ENCODE results near the gene TXNDC2. TPM values are rescaled to one million over a fixed set of nuclear protein-coding genes. Genes with fewer than 3 reads are reported as not detected.
"Not testable (repeated sequence)": the region's sequence is repeated elsewhere in the genome, so short reads cannot be mapped to it uniquely, and the experiment has no call there.

TXNDC2 gene
- total RNA-seq, 1 donor: under 0.01 TPM

- peak; percentile 52 for DNase-seq (ENCODE audit: low read depth)
- no peak for TF ChIP-seq CTCF (IDR thresholded peaks at IDR 0.05; ENCODE audit: insufficient read depth, low read depth, low read length)
- no peak overlapping the region for H3K4me3 ChIP-seq (ENCODE audit: low read depth, low read length)
Measured at GRCh38 chr18:9902832-9903231, 17.1 kb downstream of the TXNDC2 start.

GRCh38 chr18:9905401-9905922 lies 19.7 kb downstream of the TXNDC2 start:
- no peak overlapping the region for H3K4me3 ChIP-seq (ENCODE audit: low read depth, low read length)
- TF ChIP-seq CTCF (IDR thresholded peaks at IDR 0.05; ENCODE audit: insufficient read depth, low read depth, low read length): no peak
- peak; percentile 90 for DNase-seq (ENCODE audit: low read depth)

- no peak for TF ChIP-seq CTCF (IDR thresholded peaks at IDR 0.05; ENCODE audit: insufficient read depth, low read depth, low read length)
- no peak overlapping the region for H3K4me3 ChIP-seq (ENCODE audit: low read depth, low read length)
- no peak for DNase-seq (ENCODE audit: low read depth)
Measured at GRCh38 chr18:9906481-9906880, 20.7 kb downstream of the TXNDC2 start.

- H3K4me3 ChIP-seq (ENCODE audit: low read depth, low read length): no peak overlapping the region
- no peak for TF ChIP-seq CTCF (IDR thresholded peaks at IDR 0.05; ENCODE audit: insufficient read depth, low read depth, low read length)
- no peak for DNase-seq (ENCODE audit: low read depth)
Measured at GRCh38 chr18:9907867-9908266, 22.1 kb downstream of the TXNDC2 start.

GRCh38 chr18:9910071-9910470 lies 24.3 kb downstream of the TXNDC2 start:
- TF ChIP-seq CTCF (IDR thresholded peaks at IDR 0.05; ENCODE audit: insufficient read depth, low read depth, low read length): no peak
- DNase-seq (ENCODE audit: low read depth): no peak
- no peak overlapping the region for H3K4me3 ChIP-seq (ENCODE audit: low read depth, low read length)

- H3K4me3 ChIP-seq (ENCODE audit: low read depth, low read length): no peak overlapping the region
- no peak for TF ChIP-seq CTCF (IDR thresholded peaks at IDR 0.05; ENCODE audit: insufficient read depth, low read depth, low read length)
- no peak for DNase-seq (ENCODE audit: low read depth)
Measured at GRCh38 chr18:9910661-9911060, 24.9 kb downstream of the TXNDC2 start.

- DNase-seq (ENCODE audit: low read depth): no peak
- TF ChIP-seq CTCF (IDR thresholded peaks at IDR 0.05; ENCODE audit: insufficient read depth, low read depth, low read length): no peak
- H3K4me3 ChIP-seq (ENCODE audit: low read depth, low read length): no peak overlapping the region
Measured at GRCh38 chr18:9911226-9911625, 25.5 kb downstream of the TXNDC2 start.

- H3K4me3 ChIP-seq (ENCODE audit: low read depth, low read length): not testable (repeated sequence)
Measured at GRCh38 chr18:9912285-9912684, 26.5 kb downstream of the TXNDC2 start.

More at GRCh38 chr18:9912285-9912684, 26.5 kb downstream of the TXNDC2 start:
- not testable (repeated sequence) for DNase-seq (ENCODE audit: low read depth)
